Measurements from ENCODE around the gene SLA2.
A peak's percentile ranks its signal among the peaks of the same experiment; 100 is the strongest.

SLA2 gene

DNA sequence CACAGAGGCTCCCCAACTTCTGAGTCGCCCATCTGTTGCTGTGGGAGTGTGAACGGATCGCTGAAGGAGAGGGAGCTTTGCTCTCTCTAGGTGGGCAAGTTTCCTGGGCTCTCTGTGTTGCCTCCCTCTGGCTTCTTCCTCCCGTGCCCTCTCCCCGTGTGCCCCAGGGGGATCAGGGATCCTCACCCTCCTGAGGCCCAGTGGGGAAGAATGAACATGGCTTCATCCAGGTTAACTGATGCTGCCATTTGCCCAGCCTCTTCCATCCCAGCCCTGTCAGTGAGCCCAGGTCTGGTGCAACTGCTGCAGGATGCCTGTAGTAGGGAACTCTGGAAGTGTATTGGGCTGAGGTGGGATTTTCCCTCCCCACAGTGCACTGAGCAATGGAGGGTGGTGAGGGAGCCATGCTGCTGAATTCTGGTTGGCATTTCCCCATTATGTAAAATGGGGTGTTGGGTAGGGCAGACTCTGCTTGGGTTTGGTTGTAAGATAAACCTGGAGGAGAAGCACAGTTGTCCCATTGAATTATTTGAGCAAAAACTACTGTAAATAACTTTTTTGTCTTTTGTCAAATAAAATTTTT, 52.6 kb downstream of the SLA2 start:
- DNase-seq: no peak
- no peak overlapping the region for H3K4me3 ChIP-seq
- H3K4me1 ChIP-seq: no peaks in the 10 kb centered on the region
- H3K9me3 ChIP-seq: no peaks in the 10 kb centered on the region
- no peaks in the 10 kb centered on the region for H3K27me3 ChIP-seq
- peaks cover 0 to 44% (median 7%) of the 10 kb centered on the region in 3 donors for H3K36me3 ChIP-seq
- H3K27ac ChIP-seq: no peak overlapping the region
- intact Hi-C loops (cut with DNase I; ENCODE audit: low total_unique reads): no loop called here
- TF ChIP-seq, protein P1, sequence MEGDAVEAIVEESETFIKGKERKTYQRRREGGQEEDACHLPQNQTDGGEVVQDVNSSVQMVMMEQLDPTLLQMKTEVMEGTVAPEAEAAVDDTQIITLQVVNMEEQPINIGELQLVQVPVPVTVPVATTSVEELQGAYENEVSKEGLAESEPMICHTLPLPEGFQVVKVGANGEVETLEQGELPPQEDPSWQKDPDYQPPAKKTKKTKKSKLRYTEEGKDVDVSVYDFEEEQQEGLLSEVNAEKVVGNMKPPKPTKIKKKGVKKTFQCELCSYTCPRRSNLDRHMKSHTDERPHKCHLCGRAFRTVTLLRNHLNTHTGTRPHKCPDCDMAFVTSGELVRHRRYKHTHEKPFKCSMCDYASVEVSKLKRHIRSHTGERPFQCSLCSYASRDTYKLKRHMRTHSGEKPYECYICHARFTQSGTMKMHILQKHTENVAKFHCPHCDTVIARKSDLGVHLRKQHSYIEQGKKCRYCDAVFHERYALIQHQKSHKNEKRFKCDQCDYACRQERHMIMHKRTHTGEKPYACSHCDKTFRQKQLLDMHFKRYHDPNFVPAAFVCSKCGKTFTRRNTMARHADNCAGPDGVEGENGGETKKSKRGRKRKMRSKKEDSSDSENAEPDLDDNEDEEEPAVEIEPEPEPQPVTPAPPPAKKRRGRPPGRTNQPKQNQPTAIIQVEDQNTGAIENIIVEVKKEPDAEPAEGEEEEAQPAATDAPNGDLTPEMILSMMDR (IDR thresholded peaks at IDR 0.05): no peak

DNA sequence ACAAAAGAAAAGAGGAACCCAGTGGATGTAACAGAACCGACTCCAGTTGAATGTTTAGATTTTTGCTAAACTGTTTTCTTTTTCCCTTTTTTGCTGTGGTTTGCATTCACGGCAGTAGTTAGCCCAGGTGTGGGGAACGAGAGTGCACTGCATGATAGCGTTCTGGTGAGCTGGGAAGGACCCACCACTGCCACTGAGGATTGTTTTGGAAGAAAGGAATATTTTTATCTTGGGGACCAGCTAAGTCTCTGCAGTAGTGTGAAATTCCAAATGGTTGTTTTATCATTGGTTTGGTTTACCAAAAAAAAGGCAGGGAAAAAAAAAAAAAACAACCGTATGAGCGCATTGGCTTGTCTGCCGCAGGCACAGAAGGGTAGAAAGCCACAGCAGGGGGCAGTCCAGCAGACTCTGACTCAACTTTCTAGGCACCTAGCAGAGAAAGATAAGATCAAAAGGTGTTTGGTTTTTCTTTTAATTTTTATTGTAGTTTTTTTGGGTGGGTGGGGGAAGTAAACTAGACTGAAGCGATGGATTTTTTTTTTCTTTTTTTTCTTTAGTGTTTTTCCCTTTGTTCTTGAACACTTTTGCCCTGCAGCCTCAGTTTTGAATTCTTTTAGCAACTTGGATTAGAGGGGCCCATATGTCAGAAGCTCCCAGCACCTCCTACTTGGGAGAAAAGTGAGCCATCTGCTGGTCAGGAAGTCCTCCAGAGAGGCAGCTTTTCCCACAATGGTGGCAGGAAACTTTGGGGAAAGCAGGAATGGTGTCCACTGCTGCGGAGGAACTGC, 53.9 kb downstream of the SLA2 start:
- intact Hi-C loops (cut with DNase I; ENCODE audit: low total_unique reads): no loop called here

DNA sequence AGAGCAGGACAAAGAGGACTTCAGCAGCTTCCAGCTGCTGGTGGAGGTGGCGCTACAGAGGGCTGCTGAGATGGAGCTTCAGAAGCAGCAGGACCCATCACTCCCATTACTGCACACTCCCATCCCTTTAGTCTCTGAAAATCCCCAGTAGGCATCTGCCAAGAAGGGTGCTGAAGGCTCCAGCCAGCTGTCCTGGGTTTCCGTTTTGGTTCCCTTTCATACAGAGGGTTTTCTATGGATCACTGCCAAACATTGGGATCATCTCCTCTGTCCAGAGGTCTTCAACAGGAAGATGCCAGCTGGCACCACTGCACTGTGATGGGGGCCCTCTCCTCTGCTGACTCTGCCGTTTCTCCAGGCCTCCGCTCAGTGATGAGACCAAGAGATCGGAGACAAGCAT, 54.7 kb downstream of the SLA2 start:
- TF ChIP-seq, protein P1 (IDR thresholded peaks at IDR 0.05): no peak
- peaks cover 0 to 53% (median 7%) of the 10 kb centered on the region in 3 donors for H3K36me3 ChIP-seq
- H3K4me3 ChIP-seq: no peak overlapping the region
- intact Hi-C loops (cut with DNase I; ENCODE audit: low total_unique reads): no loop called here
- H3K27ac ChIP-seq: no peak overlapping the region
- H3K9me3 ChIP-seq: no peaks in the 10 kb centered on the region
- H3K4me1 ChIP-seq: no peaks in the 10 kb centered on the region
- DNase-seq: no peak
- no peaks in the 10 kb centered on the region for H3K27me3 ChIP-seq

More for the DNA sequence above, 53.9 kb downstream of the SLA2 start:
- Histone ChIP-seq H3K27me3 (no peaks in the 10 kb centered on the region), H3K4me1 (no peaks in the 10 kb centered on the region), H3K36me3 (peaks cover 0 to 48% (median 7%) of the 10 kb centered on the region in 3 donors), H3K9me3 (no peaks in the 10 kb centered on the region), H3K4me3 (no peak overlapping the region), H3K27ac (no peak overlapping the region)
- DNase-seq: no peak
- TF ChIP-seq, protein P1 (IDR thresholded peaks at IDR 0.05): peak; percentile 32 to 45

DNA sequence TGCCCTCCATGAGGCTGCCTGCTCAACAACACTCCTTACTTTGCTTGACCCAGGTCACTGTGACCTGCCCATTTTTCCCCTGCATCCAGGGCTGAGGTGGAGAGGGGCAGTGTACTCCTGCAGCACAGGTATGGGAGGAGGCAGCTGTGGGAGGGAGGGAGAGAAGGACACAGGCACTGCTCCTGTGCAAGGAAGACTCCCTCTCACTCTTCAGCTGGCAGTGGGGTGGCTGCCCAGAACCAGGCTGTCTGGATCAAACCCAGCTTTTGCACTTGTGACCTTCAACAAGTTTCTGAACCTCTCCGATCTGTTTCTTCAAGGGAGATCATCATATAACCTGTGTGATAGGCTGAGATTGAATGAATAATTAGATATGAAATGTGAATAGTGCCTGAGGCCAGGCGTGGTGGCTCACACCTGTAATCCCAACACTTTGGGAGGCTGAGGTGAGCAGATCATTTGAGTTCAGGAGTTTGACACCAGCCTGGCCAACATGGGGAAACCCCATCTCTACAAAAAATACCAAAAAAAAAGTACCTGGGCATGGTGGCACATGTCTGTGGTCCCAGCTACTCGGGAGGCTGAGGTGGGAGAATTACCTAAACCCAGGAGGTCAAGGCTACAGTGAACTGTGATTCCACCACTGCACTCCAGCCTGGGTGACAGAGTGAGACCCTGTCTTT, 58.5 kb downstream of the SLA2 start:
- Histone ChIP-seq H3K27ac (no peak overlapping the region), H3K9me3 (no peaks in the 10 kb centered on the region), H3K27me3 (no peaks in the 10 kb centered on the region), H3K36me3 (peaks cover 4 to 44% (median 8%) of the 10 kb centered on the region in 3 donors), H3K4me1 (no peaks in the 10 kb centered on the region), H3K4me3 (no peak overlapping the region)
- intact Hi-C loops (cut with DNase I; ENCODE audit: low total_unique reads): no loop called here
- no peak for DNase-seq
- TF ChIP-seq, protein P1 (IDR thresholded peaks at IDR 0.05): no peak

DNA sequence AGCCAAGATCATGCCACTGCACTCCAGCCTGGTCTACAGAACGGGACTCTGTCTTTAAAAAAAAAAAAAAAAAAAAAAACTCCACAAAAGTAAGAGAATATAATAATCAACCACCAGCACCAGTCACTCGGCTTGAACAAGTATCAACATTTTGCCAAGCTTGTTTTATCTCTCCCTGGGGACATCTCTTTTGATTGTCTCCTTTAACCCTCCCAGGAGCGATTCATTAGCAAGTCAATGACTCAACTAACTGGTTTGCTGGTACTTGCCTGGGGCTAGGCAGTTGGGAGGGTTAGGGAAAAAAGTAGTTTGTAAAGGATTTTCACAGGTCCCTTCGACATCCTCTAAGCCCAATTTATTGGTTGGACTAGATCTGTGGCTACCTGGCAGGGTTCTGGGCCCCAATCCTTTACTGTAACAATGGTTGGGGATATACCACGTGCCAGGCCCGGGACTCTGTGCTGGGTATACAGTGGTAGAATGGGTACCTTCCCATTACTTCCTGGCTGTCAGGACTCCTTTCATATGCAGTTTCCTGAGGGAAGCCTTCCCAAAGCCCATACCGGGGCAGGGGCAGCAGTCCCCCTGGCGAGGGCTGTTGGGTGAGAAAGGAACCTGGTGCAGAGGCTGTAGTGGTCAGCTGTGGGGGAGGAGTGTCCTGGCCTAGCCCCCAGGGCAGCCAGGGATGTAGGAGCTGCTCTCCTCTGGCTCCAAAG, 60.4 kb downstream of the SLA2 start:
- peaks cover 16 to 50% (median 19%) of the 10 kb centered on the region in 3 donors for H3K36me3 ChIP-seq
- no peaks in the 10 kb centered on the region for H3K27me3 ChIP-seq
- H3K9me3 ChIP-seq: no peaks in the 10 kb centered on the region
- H3K4me3 ChIP-seq: no peak overlapping the region
- intact Hi-C loops (cut with DNase I; ENCODE audit: low total_unique reads): no loop called here
- TF ChIP-seq, protein P1 (IDR thresholded peaks at IDR 0.05): no peak
- no peaks in the 10 kb centered on the region for H3K4me1 ChIP-seq
- H3K27ac ChIP-seq: no peak overlapping the region
- no peak for DNase-seq
